ENCODE data around the gene PHF12.
"Not testable (repeated sequence)": the region's sequence is repeated elsewhere in the genome, so short reads cannot be mapped to it uniquely, and the experiment has no call there.

PHF12 gene

GRCh38 chr17:28879886-28880571 is 71.3 kb downstream of the PHF12 start:
- Histone ChIP-seq H3K27ac (ENCODE audit: low read depth, low read length) (no peak overlapping the region), H3K9ac (ENCODE audit: low read depth, low read length) (no peak overlapping the region), H3K36me3 (ENCODE audit: control insufficient read depth, insufficient read depth, low read length) (peaks cover 58% of the 10 kb centered on the region), H3K27me3 (ENCODE audit: control insufficient read depth, insufficient read depth, low read length) (no peaks in the 10 kb centered on the region), H3K9me3 (ENCODE audit: control insufficient read depth, insufficient read depth, low read length) (no peaks in the 10 kb centered on the region), H3K4me3 (ENCODE audit: low read depth, low read length) (no peak overlapping the region), H3K4me1 (ENCODE audit: control insufficient read depth, insufficient read depth, low read length) (0 out of 2 replicates have a peak, but pooled peaks cover 2% of the 10 kb centered on the region)

GRCh38 chr17:28878981-28879380 is 72.3 kb downstream of the PHF12 start:
- Histone ChIP-seq H3K4me3 (ENCODE audit: low read depth, low read length) (no peak overlapping the region), H3K4me1 (ENCODE audit: control insufficient read depth, insufficient read depth, low read length) (0 out of 2 replicates have a peak, but pooled peaks cover 2% of the 10 kb centered on the region), H3K36me3 (ENCODE audit: control insufficient read depth, insufficient read depth, low read length) (peaks cover 47% of the 10 kb centered on the region), H3K9me3 (ENCODE audit: control insufficient read depth, insufficient read depth, low read length) (no peaks in the 10 kb centered on the region), H3K27ac (ENCODE audit: low read depth, low read length) (no peak overlapping the region), H3K27me3 (ENCODE audit: control insufficient read depth, insufficient read depth, low read length) (no peaks in the 10 kb centered on the region), H3K9ac (ENCODE audit: low read depth, low read length) (no peak overlapping the region)

GRCh38 chr17:28878158-28878910 is 73.0 kb downstream of the PHF12 start:
- Histone ChIP-seq H3K4me1 (ENCODE audit: control insufficient read depth, insufficient read depth, low read length) (0 out of 2 replicates have a peak, but pooled peaks cover 2% of the 10 kb centered on the region), H3K27ac (ENCODE audit: low read depth, low read length) (no peak overlapping the region), H3K36me3 (ENCODE audit: control insufficient read depth, insufficient read depth, low read length) (peaks cover 45% of the 10 kb centered on the region), H3K27me3 (ENCODE audit: control insufficient read depth, insufficient read depth, low read length) (no peaks in the 10 kb centered on the region), H3K4me3 (ENCODE audit: low read depth, low read length) (no peak overlapping the region), H3K9me3 (ENCODE audit: control insufficient read depth, insufficient read depth, low read length) (no peaks in the 10 kb centered on the region), H3K9ac (ENCODE audit: low read depth, low read length) (no peak overlapping the region)

- H3K27ac ChIP-seq (ENCODE audit: low read depth, low read length); H3K4me3 ChIP-seq (ENCODE audit: low read depth, low read length); H3K9ac ChIP-seq (ENCODE audit: low read depth, low read length); H3K9me3 ChIP-seq (ENCODE audit: control insufficient read depth, insufficient read depth, low read length); H3K27me3 ChIP-seq (ENCODE audit: control insufficient read depth, insufficient read depth, low read length); H3K4me1 ChIP-seq (ENCODE audit: control insufficient read depth, insufficient read depth, low read length): not testable (repeated sequence)
- peaks cover 34% of the 10 kb centered on the region for H3K36me3 ChIP-seq (ENCODE audit: control insufficient read depth, insufficient read depth, low read length)
Measured at GRCh38 chr17:28877150-28877711, 74.1 kb downstream of the PHF12 start.

- Histone ChIP-seq H3K4me1 (ENCODE audit: control insufficient read depth, insufficient read depth, low read length) (0 out of 2 replicates have a peak, but pooled peaks cover 2% of the 10 kb centered on the region), H3K27ac (ENCODE audit: low read depth, low read length) (no peak overlapping the region), H3K9ac (ENCODE audit: low read depth, low read length) (no peak overlapping the region), H3K4me3 (ENCODE audit: low read depth, low read length) (no peak overlapping the region), H3K27me3 (ENCODE audit: control insufficient read depth, insufficient read depth, low read length) (no peaks in the 10 kb centered on the region), H3K9me3 (ENCODE audit: control insufficient read depth, insufficient read depth, low read length) (no peaks in the 10 kb centered on the region), H3K36me3 (ENCODE audit: control insufficient read depth, insufficient read depth, low read length) (peaks cover 22% of the 10 kb centered on the region)
Measured at GRCh38 chr17:28875848-28876550, 75.3 kb downstream of the PHF12 start.

- no peak overlapping the region for H3K27ac ChIP-seq (ENCODE audit: low read depth, low read length)
- H3K9ac ChIP-seq (ENCODE audit: low read depth, low read length): no peak overlapping the region
- 0 out of 2 replicates have a peak, but pooled peaks cover 2% of the 10 kb centered on the region for H3K4me1 ChIP-seq (ENCODE audit: control insufficient read depth, insufficient read depth, low read length)
- H3K9me3 ChIP-seq (ENCODE audit: control insufficient read depth, insufficient read depth, low read length): no peaks in the 10 kb centered on the region
- H3K36me3 ChIP-seq (ENCODE audit: control insufficient read depth, insufficient read depth, low read length): peaks cover 10% of the 10 kb centered on the region; the same call in 1 of the 2 replicates
- H3K27me3 ChIP-seq (ENCODE audit: control insufficient read depth, insufficient read depth, low read length): no peaks in the 10 kb centered on the region
- H3K4me3 ChIP-seq (ENCODE audit: low read depth, low read length): no peak overlapping the region
Measured at GRCh38 chr17:28874750-28875149, 76.6 kb downstream of the PHF12 start.

GRCh38 chr17:28873839-28874238 is 77.5 kb downstream of the PHF12 start:
- Histone ChIP-seq H3K9ac (ENCODE audit: low read depth, low read length) (no peak overlapping the region), H3K9me3 (ENCODE audit: control insufficient read depth, insufficient read depth, low read length) (no peaks in the 10 kb centered on the region), H3K27ac (ENCODE audit: low read depth, low read length) (no peak overlapping the region), H3K4me3 (ENCODE audit: low read depth, low read length) (no peak overlapping the region), H3K4me1 (ENCODE audit: control insufficient read depth, insufficient read depth, low read length) (0 out of 2 replicates have a peak, but pooled peaks cover under 1% of the 10 kb centered on the region), H3K36me3 (ENCODE audit: control insufficient read depth, insufficient read depth, low read length) (peaks cover 3% of the 10 kb centered on the region; the same call in 1 of the 2 replicates), H3K27me3 (ENCODE audit: control insufficient read depth, insufficient read depth, low read length) (no peaks in the 10 kb centered on the region)

- Histone ChIP-seq H3K4me1 (ENCODE audit: control insufficient read depth, insufficient read depth, low read length) (no peaks in the 10 kb centered on the region), H3K27ac (ENCODE audit: low read depth, low read length) (no peak overlapping the region), H3K36me3 (ENCODE audit: control insufficient read depth, insufficient read depth, low read length) (no peaks in the 10 kb centered on the region), H3K9ac (ENCODE audit: low read depth, low read length) (no peak overlapping the region), H3K27me3 (ENCODE audit: control insufficient read depth, insufficient read depth, low read length) (no peaks in the 10 kb centered on the region), H3K9me3 (ENCODE audit: control insufficient read depth, insufficient read depth, low read length) (no peaks in the 10 kb centered on the region), H3K4me3 (ENCODE audit: low read depth, low read length) (no peak overlapping the region)
Measured at GRCh38 chr17:28871056-28871579, 80.2 kb downstream of the PHF12 start.

- H3K36me3 ChIP-seq (ENCODE audit: control insufficient read depth, insufficient read depth, low read length): no peaks in the 10 kb centered on the region
- no peak overlapping the region for H3K27ac ChIP-seq (ENCODE audit: low read depth, low read length)
- H3K4me3 ChIP-seq (ENCODE audit: low read depth, low read length): no peak overlapping the region
- no peaks in the 10 kb centered on the region for H3K27me3 ChIP-seq (ENCODE audit: control insufficient read depth, insufficient read depth, low read length)
- no peaks in the 10 kb centered on the region for H3K4me1 ChIP-seq (ENCODE audit: control insufficient read depth, insufficient read depth, low read length)
- no peak overlapping the region for H3K9ac ChIP-seq (ENCODE audit: low read depth, low read length)
- H3K9me3 ChIP-seq (ENCODE audit: control insufficient read depth, insufficient read depth, low read length): no peaks in the 10 kb centered on the region
Measured at GRCh38 chr17:28867276-28867675, 84.0 kb downstream of the PHF12 start.

GRCh38 chr17:28865946-28866752 is 85.2 kb downstream of the PHF12 start:
- Histone ChIP-seq H3K9ac (ENCODE audit: low read depth, low read length) (no peak overlapping the region), H3K27ac (ENCODE audit: low read depth, low read length) (no peak overlapping the region)

More at GRCh38 chr17:28865946-28866752, 85.2 kb downstream of the PHF12 start:
- Histone ChIP-seq H3K36me3 (ENCODE audit: control insufficient read depth, insufficient read depth, low read length) (no peaks in the 10 kb centered on the region), H3K4me3 (ENCODE audit: low read depth, low read length) (no peak overlapping the region), H3K9me3 (ENCODE audit: control insufficient read depth, insufficient read depth, low read length) (no peaks in the 10 kb centered on the region), H3K27me3 (ENCODE audit: control insufficient read depth, insufficient read depth, low read length) (no peaks in the 10 kb centered on the region), H3K4me1 (ENCODE audit: control insufficient read depth, insufficient read depth, low read length) (no peaks in the 10 kb centered on the region)
